Suprapubic skin (tissue), 4 donors: ENCODE results near the gene ADAMTS10.

Experiments
- POLR2A ChIP-seq, 2 donors: fragments of 450-650 bp; IDR thresholded peaks; one replicate each; pipeline ENCODE4 v1.6.1; 2017; ENCODE audit warnings: antibody characterized with exemption in 2 of 2, mild to moderate bottlenecking in 2 of 2, moderate library complexity in 2 of 2
- POLR2AphosphoS5 ChIP-seq, 3 donors: sonication (generic); formaldehyde crosslinking; IDR thresholded peaks; one replicate each; pipeline ENCODE4 v1.6.1; 2017; ENCODE audit warnings: antibody characterized with exemption in 3 of 3
- TF ChIP-seq, protein P1 (sequence below), 2 donors: fragments of 200-600 bp in 1 of 2; fragments of 450-650 bp in 1 of 2; sonication (generic) in 1 of 2; IDR thresholded peaks; one replicate each; pipeline ENCODE4 v1.5.1; 2016 to 2019; ENCODE audit warnings: antibody characterized with exemption in 2 of 2, mild to moderate bottlenecking in 1 of 2, moderate library complexity in 1 of 2

DNA sequence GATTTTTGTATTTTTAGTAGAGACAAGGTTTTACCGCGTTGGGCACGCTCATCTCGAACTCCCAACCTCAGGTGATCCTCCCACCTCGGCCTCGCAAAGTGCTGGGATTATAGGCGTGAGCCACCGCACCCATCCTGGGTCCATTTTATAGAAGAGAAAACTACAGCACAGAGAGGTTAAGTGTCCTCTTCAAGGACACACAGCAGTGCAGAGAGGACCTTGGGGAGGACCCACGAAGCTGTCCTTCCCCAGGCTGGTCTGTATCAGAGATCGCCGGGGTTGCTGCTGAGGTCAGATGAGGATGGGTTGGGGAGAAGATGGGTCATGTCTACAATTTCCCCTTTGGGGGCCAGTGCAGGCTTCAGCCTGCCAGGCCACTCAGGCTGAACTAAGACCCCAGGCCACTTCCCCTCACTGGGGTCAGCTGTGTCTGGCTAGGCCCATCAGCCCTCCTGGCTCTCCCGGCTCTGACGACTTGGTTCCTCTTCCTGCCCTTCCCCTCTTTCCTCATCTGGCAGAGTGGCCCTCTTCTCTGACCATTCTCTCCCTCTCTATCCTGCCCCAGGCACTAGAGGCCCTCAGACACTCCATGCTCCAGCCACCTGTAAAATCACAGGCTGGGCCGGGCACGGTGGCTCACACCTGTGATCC, 42.9 kb downstream of the ADAMTS10 start:
- TF ChIP-seq POLR2A (IDR thresholded peaks at IDR 0.05) (no peak), POLR2AphosphoS5 (IDR thresholded peaks at IDR 0.05) (no peak)
- TF ChIP-seq, protein P1, sequence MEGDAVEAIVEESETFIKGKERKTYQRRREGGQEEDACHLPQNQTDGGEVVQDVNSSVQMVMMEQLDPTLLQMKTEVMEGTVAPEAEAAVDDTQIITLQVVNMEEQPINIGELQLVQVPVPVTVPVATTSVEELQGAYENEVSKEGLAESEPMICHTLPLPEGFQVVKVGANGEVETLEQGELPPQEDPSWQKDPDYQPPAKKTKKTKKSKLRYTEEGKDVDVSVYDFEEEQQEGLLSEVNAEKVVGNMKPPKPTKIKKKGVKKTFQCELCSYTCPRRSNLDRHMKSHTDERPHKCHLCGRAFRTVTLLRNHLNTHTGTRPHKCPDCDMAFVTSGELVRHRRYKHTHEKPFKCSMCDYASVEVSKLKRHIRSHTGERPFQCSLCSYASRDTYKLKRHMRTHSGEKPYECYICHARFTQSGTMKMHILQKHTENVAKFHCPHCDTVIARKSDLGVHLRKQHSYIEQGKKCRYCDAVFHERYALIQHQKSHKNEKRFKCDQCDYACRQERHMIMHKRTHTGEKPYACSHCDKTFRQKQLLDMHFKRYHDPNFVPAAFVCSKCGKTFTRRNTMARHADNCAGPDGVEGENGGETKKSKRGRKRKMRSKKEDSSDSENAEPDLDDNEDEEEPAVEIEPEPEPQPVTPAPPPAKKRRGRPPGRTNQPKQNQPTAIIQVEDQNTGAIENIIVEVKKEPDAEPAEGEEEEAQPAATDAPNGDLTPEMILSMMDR (IDR thresholded peaks at IDR 0.05): no peak
